HepG2 (cell line): ENCODE measurements around the gene SMOC1. TPM values are rescaled to one million over a fixed set of nuclear protein-coding genes. Genes with fewer than 3 reads are reported as not detected.

Experiments
- EZH2 ChIP-seq: conservative IDR thresholded peaks from 2 replicates; pipeline ENCODE4 v1.6.1; 2012; ENCODE audit warnings: mild to moderate bottlenecking, low read depth, low read length, moderate library complexity
- FOXK1 ChIP-seq: sonication (generic); formaldehyde crosslinking; IDR thresholded peaks from 2 replicates; pipeline ENCODE4 v1.4.0; 2020; ENCODE audit warnings: low read depth, missing genetic modification reagents, borderline replicate concordance
- FOXO4 ChIP-seq: sonication (generic); formaldehyde crosslinking; conservative IDR thresholded peaks from 2 replicates; pipeline ENCODE4 v1.8.1; 2023; ENCODE audit warnings: missing genetic modification reagents
- GATA4 ChIP-seq: sonication (generic); IDR thresholded peaks from 2 replicates; pipeline ENCODE4 v1.6.1; 2016; ENCODE audit warnings: antibody characterized with exemption, low read depth, borderline replicate concordance
- GATAD2A ChIP-seq: IDR thresholded peaks from 2 replicates; pipeline ENCODE4 v1.6.1; 2016
- HMGA1 ChIP-seq: sonication (generic); formaldehyde crosslinking; conservative IDR thresholded peaks from 2 replicates; pipeline ENCODE4 v1.4.0; 2020; ENCODE audit warnings: missing genetic modification reagents
- NAIF1 ChIP-seq: sonication (generic); formaldehyde crosslinking; IDR thresholded peaks from 2 replicates; pipeline ENCODE4 v1.5.0; 2020; ENCODE audit warnings: mild to moderate bottlenecking, missing genetic modification reagents, borderline replicate concordance
- NFYB ChIP-seq: sonication (generic); formaldehyde crosslinking; IDR thresholded peaks from 2 replicates; pipeline ENCODE4 v1.4.0; 2020; ENCODE audit warnings: missing genetic modification reagents
- PRMT3 ChIP-seq: sonication (generic); formaldehyde crosslinking; IDR thresholded peaks from 2 replicates; pipeline ENCODE4 v1.8.1; 2022; ENCODE audit warnings: low read depth, mild to moderate bottlenecking, moderate library complexity, missing genetic modification reagents, borderline replicate concordance
- SIN3A ChIP-seq: IDR thresholded peaks from 2 replicates; pipeline ENCODE4 v1.6.1; 2011; ENCODE audit warnings: low read depth, mild to moderate bottlenecking, control low read depth, low read length, borderline replicate concordance
- TCF12 ChIP-seq, 2 experiments: fragments of 450-650 bp in 1 of 2; sonication (generic) in 1 of 2; formaldehyde crosslinking in 1 of 2; IDR thresholded peaks; 2 replicates each; pipeline versions ENCODE4 v1.6.1 to v1.8.0; 2017 to 2022; ENCODE audit warnings: antibody characterized with exemption in 1 of 2, mild to moderate bottlenecking in 1 of 2, missing genetic modification reagents in 1 of 2, moderate library complexity in 1 of 2
- TFE3 ChIP-seq: IDR thresholded peaks from 2 replicates; pipeline ENCODE4 v1.6.1; 2016
- ZBTB3 ChIP-seq: sonication (generic); formaldehyde crosslinking; IDR thresholded peaks from 2 replicates; pipeline ENCODE4 v1.4.0; 2020; ENCODE audit warnings: low read depth, mild to moderate bottlenecking, moderate library complexity, missing genetic modification reagents, borderline replicate concordance
- ZNF235 ChIP-seq: sonication (generic); formaldehyde crosslinking; IDR thresholded peaks from 2 replicates; pipeline ENCODE4 v1.8.1; 2023; ENCODE audit warnings: mild to moderate bottlenecking, missing genetic modification reagents, borderline replicate concordance
- ZNF383 ChIP-seq: sonication (generic); formaldehyde crosslinking; IDR thresholded peaks from 2 replicates; pipeline ENCODE4 v1.4.0; 2020; ENCODE audit warnings: missing genetic modification reagents, mild to moderate bottlenecking, borderline replicate concordance
- ZNF446 ChIP-seq: sonication (generic); formaldehyde crosslinking; IDR thresholded peaks from 2 replicates; pipeline ENCODE4 v1.5.0; 2020; ENCODE audit warnings: mild to moderate bottlenecking, missing genetic modification reagents
- ZNF574 ChIP-seq: sonication (generic); formaldehyde crosslinking; IDR thresholded peaks from 2 replicates; pipeline ENCODE4 v1.4.0; 2020; ENCODE audit warnings: missing genetic modification reagents
- ZNF598 ChIP-seq: sonication (generic); formaldehyde crosslinking; IDR thresholded peaks from 2 replicates; pipeline ENCODE4 v1.5.1; 2020; ENCODE audit warnings: mild to moderate bottlenecking, missing genetic modification reagents, borderline replicate concordance
- ZNF674 ChIP-seq: sonication (generic); formaldehyde crosslinking; IDR thresholded peaks from 2 replicates; pipeline ENCODE4 v1.5.0; 2020; ENCODE audit warnings: low read depth, mild to moderate bottlenecking, missing genetic modification reagents
- ZNF839 ChIP-seq: sonication (generic); formaldehyde crosslinking; IDR thresholded peaks from 2 replicates; pipeline ENCODE4 v1.4.0; 2020; ENCODE audit warnings: missing genetic modification reagents, mild to moderate bottlenecking, borderline replicate concordance
- ZSCAN21 ChIP-seq: sonication (generic); formaldehyde crosslinking; IDR thresholded peaks from 2 replicates; pipeline ENCODE4 v1.8.0; 2022; ENCODE audit warnings: mild to moderate bottlenecking, missing genetic modification reagents, moderate library complexity, borderline replicate concordance
- ZSCAN31 ChIP-seq: sonication (generic); formaldehyde crosslinking; IDR thresholded peaks from 2 replicates; pipeline ENCODE4 v1.5.0; 2020; ENCODE audit warnings: low read depth, mild to moderate bottlenecking, missing genetic modification reagents
- polyA plus RNA-seq, 8 experiments: library from polyadenylated mRNA; depleted of rRNA in 3 of 8; stranded (reverse) in 7 of 8; unstranded in 1 of 8; fragments of >200 nt; fragmentation: Illumina TruSeq in 4 of 8; extraction: Trizol in 4 of 8; gene quantifications; 2 replicates each; pipeline versions ENCODE4 v1.2.1 to v1.2.3, GENCODE V29; 2011 to 2016; ENCODE audit warnings: low read depth in 4 of 8, missing spikeins in 1 of 8, mixed read lengths in 1 of 8; ENCODE audit not compliant: insufficient read depth in 1 of 8
- total RNA-seq, 5 experiments: library from RNA; depleted of rRNA; stranded (reverse); fragments of >200 nt; fragmentation: Illumina TruSeq; extraction: Trizol; gene quantifications; 2 replicates each; pipeline ENCODE4 v1.2.3, GENCODE V29; 2016; ENCODE audit warnings: low read depth in 1 of 5

The SMOC1 gene
- total and polyA plus RNA-seq, 2 of the 13 experiments (the other 11 are each of a cell fraction or from before 2014, with no cell fraction given) = 17.8 to 35.6 TPM

GRCh38 chr14:69879175-69880043 is at the start of gene SMOC1 (continued):
- TF ChIP-seq TFE3 (CRISPR knock-in tag) = no peak
- TF ChIP-seq ZNF839 = no peak
- no peak for TF ChIP-seq NAIF1 (CRISPR knock-in tag)
- no peak for TF ChIP-seq HMGA1 (CRISPR knock-in tag)
- TF ChIP-seq ZNF383 (CRISPR knock-in tag) = 0 out of 2 replicates have a peak, but pooled peaks have one; percentile 26
- no peak for TF ChIP-seq PRMT3 (CRISPR knock-in tag)
- TF ChIP-seq ZNF446 (CRISPR knock-in tag) = peak; percentile 64; the same call in 1 of the 2 replicates
- TF ChIP-seq FOXO4 = peak; percentile 97; the same call in 1 of the 2 replicates
- no peak; the same call in 1 of the 2 replicates for TF ChIP-seq ZBTB3
- no peak for TF ChIP-seq GATAD2A (CRISPR knock-in tag)
- TF ChIP-seq SIN3A = peak; percentile 81; the same call in 1 of the 2 replicates
- TF ChIP-seq ZNF235 (CRISPR knock-in tag) = no peak
- no peak for TF ChIP-seq ZNF598 (CRISPR knock-in tag)
- TF ChIP-seq ZSCAN21 (CRISPR knock-in tag) = peak; percentile 58
- TF ChIP-seq EZH2 = no peak
- peak; percentile 78 for TF ChIP-seq ZSCAN31 (CRISPR knock-in tag)
- TF ChIP-seq FOXK1 (CRISPR knock-in tag) = no peak
- peak; percentile 54; the same call in 1 of the 2 replicates for TF ChIP-seq ZNF574 (CRISPR knock-in tag)
- TF ChIP-seq TCF12 (IDR thresholded peaks at IDR 0.05) = no peak
- TF ChIP-seq TCF12 (CRISPR knock-in tag; IDR thresholded peaks at IDR 0.05) = no peak
- peak; percentile 95 for TF ChIP-seq NFYB
- peak; percentile 76; the same call in 1 of the 2 replicates for TF ChIP-seq GATA4
- no peak for TF ChIP-seq ZNF674 (CRISPR knock-in tag)
